Ascending aorta (tissue), 2 donors: ENCODE results near the gene ATP2B3. TPM values are rescaled to one million over a fixed set of nuclear protein-coding genes. Genes with fewer than 3 reads are reported as not detected.

Experiments used
- DNase-seq, 2 donors: peaks; one replicate each; pipeline ENCODE4 v3.0.0-alpha.2; 2019; ENCODE audit warnings: low spot score in 2 of 2
- H3K27ac ChIP-seq, 2 donors: fragments of 200-600 bp; sonication (generic); one replicate each; pipeline ENCODE4 v1.5.1; 2016 to 2017; ENCODE audit warnings: mild to moderate bottlenecking in 1 of 2
- H3K27me3 ChIP-seq: fragments of 200-600 bp; sonication (generic); one replicate; pipeline ENCODE4 v1.5.1; 2017
- H3K36me3 ChIP-seq, 2 donors: fragments of 200-600 bp; sonication (generic); one replicate each; pipeline ENCODE4 v1.5.1; 2016
- H3K4me1 ChIP-seq, 2 donors: fragments of 200-600 bp; sonication (generic); one replicate each; pipeline ENCODE4 v1.5.1; 2016 to 2017; ENCODE audit warnings: mild to moderate bottlenecking in 1 of 2
- H3K4me3 ChIP-seq, 2 donors: fragments of 200-600 bp; sonication (generic); one replicate each; pipeline ENCODE4 v1.5.1; 2016 to 2017; ENCODE audit warnings: mild to moderate bottlenecking in 1 of 2
- H3K9me3 ChIP-seq, 2 donors: fragments of 200-600 bp; sonication (generic); one replicate each; pipeline ENCODE4 v1.5.1; 2016
- CTCF ChIP-seq, 3 experiments: fragments of 200-600 bp in 2 of 3; fragments of 450-650 bp in 1 of 3; sonication (generic) in 2 of 3; IDR thresholded peaks; one replicate each; pipeline ENCODE4 v1.5.1; 2016 to 2019; ENCODE audit warnings: antibody characterized with exemption in 3 of 3, mild to moderate bottlenecking in 1 of 3, moderate library complexity in 1 of 3
- intact Hi-C: fragments of 100-400 bp; cut with DNase I; formaldehyde crosslinking; loops from one replicate; pipeline ENCODE4 v1.15.1; 2023
- total RNA-seq: library from RNA; depleted of rRNA; stranded (reverse); fragments of >200 nt; gene quantifications from one replicate; pipeline ENCODE4 v1.1.0, GENCODE V29; 2016

ATP2B3 gene
- total RNA-seq, 1 donor from 2014 or later, result 0.32 TPM

- no peak overlapping the region for H3K4me3 ChIP-seq
- H3K4me1 ChIP-seq, result no peaks in the 10 kb centered on the region
- H3K36me3 ChIP-seq, result no peaks in the 10 kb centered on the region
- H3K27ac ChIP-seq, result no peak overlapping the region
- no peaks in the 10 kb centered on the region for H3K9me3 ChIP-seq
- intact Hi-C loops, result loop anchor here (5.0 to 10.0 kb wide), 2 partner anchors 441 to 482 kb away; no protein-coding TSS in a partner anchor
- H3K27me3 ChIP-seq, result peaks cover 4% of the 10 kb centered on the region
- no peak for DNase-seq
- no peak for TF ChIP-seq CTCF (IDR thresholded peaks at IDR 0.05)
Observed at GRCh38 chrX:153514259-153514658, 3.2 kb upstream of the ATP2B3 start.

GRCh38 chrX:153515435-153515834 lies 2.0 kb upstream of the ATP2B3 start:
- intact Hi-C loops, result loop anchor here (5.0 to 10.0 kb wide), 2 partner anchors 178 to 439 kb away; no protein-coding TSS in a partner anchor
- H3K9me3 ChIP-seq, result no peaks in the 10 kb centered on the region
- no peak overlapping the region for H3K4me3 ChIP-seq
- H3K36me3 ChIP-seq, result no peaks in the 10 kb centered on the region
- no peaks in the 10 kb centered on the region for H3K4me1 ChIP-seq
- no peak for TF ChIP-seq CTCF (IDR thresholded peaks at IDR 0.05)
- H3K27me3 ChIP-seq, result peaks cover 8% of the 10 kb centered on the region
- no peak overlapping the region for H3K27ac ChIP-seq
- DNase-seq, result no peak

- DNase-seq, result no peak
- intact Hi-C loops, result loop anchor here (5.0 to 10.0 kb wide), 2 partner anchors 179 to 439 kb away; no protein-coding TSS in a partner anchor
- no peaks in the 10 kb centered on the region for H3K4me1 ChIP-seq
- no peaks in the 10 kb centered on the region for H3K36me3 ChIP-seq
- TF ChIP-seq CTCF (IDR thresholded peaks at IDR 0.05), result no peak
- no peaks in the 10 kb centered on the region for H3K9me3 ChIP-seq
- no peak overlapping the region for H3K4me3 ChIP-seq
- no peak overlapping the region for H3K27ac ChIP-seq
- H3K27me3 ChIP-seq, result peaks cover 8% of the 10 kb centered on the region
Observed at GRCh38 chrX:153516073-153516472, 1.4 kb upstream of the ATP2B3 start.

- Histone ChIP-seq H3K4me1 (no peaks in the 10 kb centered on the region), H3K36me3 (no peaks in the 10 kb centered on the region), H3K4me3 (no peak overlapping the region), H3K9me3 (no peaks in the 10 kb centered on the region), H3K27me3 (peaks cover 8% of the 10 kb centered on the region), H3K27ac (no peak overlapping the region)
- intact Hi-C loops, result loop anchor here (5.0 to 10.0 kb wide), 2 partner anchors 181 to 437 kb away; no protein-coding TSS in a partner anchor
- TF ChIP-seq CTCF (IDR thresholded peaks at IDR 0.05), result no peak
- no peak for DNase-seq
Observed at GRCh38 chrX:153517946-153518834, 748 bp downstream of the ATP2B3 start.

GRCh38 chrX:153519569-153520286 lies 2.3 kb downstream of the ATP2B3 start:
- DNase-seq, result no peak
- Histone ChIP-seq H3K36me3 (no peaks in the 10 kb centered on the region), H3K4me3 (no peak overlapping the region), H3K9me3 (no peaks in the 10 kb centered on the region), H3K27ac (no peak overlapping the region), H3K27me3 (peaks cover 8% of the 10 kb centered on the region), H3K4me1 (no peaks in the 10 kb centered on the region)
- intact Hi-C loops, result loop anchor here (5.0 to 10.0 kb wide), 2 partner anchors 182 to 435 kb away; no protein-coding TSS in a partner anchor
- no peak for TF ChIP-seq CTCF (IDR thresholded peaks at IDR 0.05)
